ENCODE results near the gene PDPN. TPM values are rescaled to one million over a fixed set of nuclear protein-coding genes. Genes with fewer than 3 reads are reported as not detected.

The PDPN gene
- total RNA-seq, 2 donors from 2014 or later, result 7.5 to 9.9 TPM

DNA sequence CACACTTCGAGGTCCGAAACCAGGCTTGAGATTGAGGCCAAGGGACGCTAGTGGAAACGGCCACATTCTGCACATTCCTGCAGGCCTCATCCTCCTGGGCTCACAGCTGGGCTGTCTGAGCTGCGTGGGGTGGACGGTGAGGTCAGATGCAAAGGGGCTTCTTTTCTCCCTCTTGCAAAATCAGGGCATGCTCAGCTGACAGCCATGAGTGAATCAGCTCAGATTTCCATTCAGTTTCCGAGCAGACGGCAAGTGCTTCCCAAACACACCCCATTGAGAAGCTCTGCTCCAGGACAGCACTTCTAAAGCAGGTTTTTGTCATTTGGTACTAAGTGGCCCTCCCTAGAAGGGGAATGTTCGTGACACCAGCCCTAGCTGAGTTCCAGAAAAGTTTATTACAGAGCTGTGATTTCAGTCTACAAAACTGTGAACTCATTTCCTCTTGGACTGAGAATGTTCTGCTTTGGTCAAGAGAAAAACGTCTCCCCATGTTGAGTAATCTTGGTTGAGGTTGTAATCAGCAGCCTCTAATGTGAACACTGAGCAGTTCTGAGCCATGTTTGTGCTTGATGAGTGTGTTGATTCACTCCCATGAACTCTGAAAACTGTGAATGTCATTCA lies 10.0 kb downstream of the PDPN start:
- peak; percentile 69 for ATAC-seq
- Histone ChIP-seq H3K27me3 (no peaks in the 10 kb centered on the region), H3K27ac (peak overlapping the region in 2 of 4 donors; percentile 4 to 32), H3K36me3 (replicated peaks in 1 of 2; ENCODE audit: insufficient read depth in 1 of 2, low read depth in 2 of 2) (no peaks in the 10 kb centered on the region), H3K9me3 (no peaks in the 10 kb centered on the region), H3K4me1 (no peaks in the 10 kb centered on the region), H3K4me3 (no peak overlapping the region)
- intact Hi-C loops (cut with DNase I), result no loop called here
- 33 to 35% methylated on average over 10 of the region's 10 CpGs for WGBS, 2 donors
- TF ChIP-seq POLR2A (IDR thresholded peaks at IDR 0.05), result no peak
- TF ChIP-seq, protein P1, sequence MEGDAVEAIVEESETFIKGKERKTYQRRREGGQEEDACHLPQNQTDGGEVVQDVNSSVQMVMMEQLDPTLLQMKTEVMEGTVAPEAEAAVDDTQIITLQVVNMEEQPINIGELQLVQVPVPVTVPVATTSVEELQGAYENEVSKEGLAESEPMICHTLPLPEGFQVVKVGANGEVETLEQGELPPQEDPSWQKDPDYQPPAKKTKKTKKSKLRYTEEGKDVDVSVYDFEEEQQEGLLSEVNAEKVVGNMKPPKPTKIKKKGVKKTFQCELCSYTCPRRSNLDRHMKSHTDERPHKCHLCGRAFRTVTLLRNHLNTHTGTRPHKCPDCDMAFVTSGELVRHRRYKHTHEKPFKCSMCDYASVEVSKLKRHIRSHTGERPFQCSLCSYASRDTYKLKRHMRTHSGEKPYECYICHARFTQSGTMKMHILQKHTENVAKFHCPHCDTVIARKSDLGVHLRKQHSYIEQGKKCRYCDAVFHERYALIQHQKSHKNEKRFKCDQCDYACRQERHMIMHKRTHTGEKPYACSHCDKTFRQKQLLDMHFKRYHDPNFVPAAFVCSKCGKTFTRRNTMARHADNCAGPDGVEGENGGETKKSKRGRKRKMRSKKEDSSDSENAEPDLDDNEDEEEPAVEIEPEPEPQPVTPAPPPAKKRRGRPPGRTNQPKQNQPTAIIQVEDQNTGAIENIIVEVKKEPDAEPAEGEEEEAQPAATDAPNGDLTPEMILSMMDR (IDR thresholded peaks at IDR 0.05), result no peak
- peak; percentile 23 to 56 (median 30) for DNase-seq

DNA sequence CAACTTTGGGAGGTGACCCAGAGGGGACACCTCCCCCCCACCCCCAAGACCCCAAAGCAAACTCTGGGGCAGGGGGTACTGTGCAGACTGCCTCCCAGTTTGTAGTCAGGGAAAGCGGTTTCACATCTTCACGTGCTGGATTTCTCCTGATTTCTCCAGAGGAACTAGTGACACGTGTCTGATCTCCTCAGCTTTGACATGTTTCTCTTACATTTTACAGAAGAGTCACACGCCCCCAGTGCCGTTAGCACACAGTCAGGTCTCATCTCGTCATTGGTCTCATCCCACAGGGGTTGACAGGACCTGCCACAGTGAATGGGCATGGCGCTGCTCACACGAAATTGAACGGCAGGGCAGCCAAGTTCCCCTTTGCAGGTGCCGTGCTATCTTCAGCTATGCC lies 11.8 kb downstream of the PDPN start:
- 73 to 74% methylated on average over 10 of the region's 10 CpGs for WGBS, 2 donors
- intact Hi-C loops (cut with DNase I), result no loop called here
- Histone ChIP-seq H3K27me3 (no peaks in the 10 kb centered on the region), H3K4me3 (no peak overlapping the region), H3K9me3 (no peaks in the 10 kb centered on the region), H3K27ac (no peak overlapping the region), H3K36me3 (replicated peaks in 1 of 2; ENCODE audit: insufficient read depth in 1 of 2, low read depth in 2 of 2) (no peaks in the 10 kb centered on the region), H3K4me1 (no peaks in the 10 kb centered on the region)
- DNase-seq (no peak), ATAC-seq (no peak)
- TF ChIP-seq, protein P1 (IDR thresholded peaks at IDR 0.05), result no peak
- TF ChIP-seq POLR2A (IDR thresholded peaks at IDR 0.05), result no peak

DNA sequence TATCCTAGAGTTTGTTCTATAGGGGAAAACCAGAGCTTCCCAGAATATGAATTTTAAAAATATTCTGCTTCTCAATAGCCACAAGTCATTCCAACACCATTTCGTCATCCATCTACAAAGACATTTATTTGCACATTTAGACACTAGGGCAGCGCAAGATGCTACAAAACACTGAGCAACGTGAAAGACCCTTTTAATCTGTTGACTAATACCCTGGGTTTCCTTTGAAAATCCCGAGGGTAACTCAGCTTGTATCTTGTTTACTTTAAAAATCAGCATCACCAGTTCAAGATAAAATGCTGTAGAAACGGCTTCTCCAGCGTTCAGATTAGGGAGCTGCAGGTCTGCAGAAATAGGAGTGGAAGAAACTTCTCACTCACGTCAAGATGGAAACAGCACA lies 13.5 kb downstream of the PDPN start:
- no peak overlapping the region for H3K27ac ChIP-seq
- WGBS, 2 donors, result 25 to 42% methylated on average over 7 of the region's 7 CpGs
- ATAC-seq, result no peak

DNA sequence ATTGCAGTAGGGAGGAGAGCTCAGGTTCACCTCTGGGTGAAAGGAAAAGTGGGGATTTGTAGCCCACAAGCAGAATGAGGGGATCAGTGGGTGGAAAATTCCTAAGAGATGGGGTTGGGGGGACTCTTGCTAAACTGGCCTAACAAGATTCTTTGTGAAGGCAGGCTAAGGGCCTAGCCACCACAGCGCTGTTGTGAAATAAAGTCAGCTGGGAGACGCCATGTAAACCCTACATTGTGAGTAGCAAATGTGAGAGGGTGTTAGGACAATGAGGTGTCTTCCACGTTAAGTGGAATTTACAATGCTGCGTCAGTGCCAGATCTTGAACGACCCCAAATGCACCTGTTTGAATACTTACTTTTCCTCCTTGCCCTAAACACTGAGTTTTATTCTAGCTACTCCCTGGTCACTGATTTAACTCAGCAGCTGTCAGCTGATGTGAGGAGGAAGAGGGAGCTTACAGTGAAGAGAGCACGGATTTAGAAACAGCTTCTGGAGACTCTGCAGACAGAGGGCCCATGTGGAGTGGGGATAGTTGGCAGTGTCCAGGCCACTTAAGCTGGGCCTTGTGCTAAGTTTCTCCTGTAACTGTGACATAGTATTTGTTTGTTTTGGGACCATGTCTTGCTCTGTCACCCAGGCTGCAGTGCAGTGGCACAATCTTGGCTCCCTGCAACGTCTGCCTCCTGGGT lies 17.3 kb downstream of the PDPN start:
- intact Hi-C loops (cut with DNase I), result no loop called here
- Histone ChIP-seq H3K27ac (no peak overlapping the region), H3K4me1 (no peaks in the 10 kb centered on the region), H3K36me3 (replicated peaks in 1 of 2; ENCODE audit: insufficient read depth in 1 of 2, low read depth in 2 of 2) (no peaks in the 10 kb centered on the region), H3K9me3 (no peaks in the 10 kb centered on the region), H3K4me3 (no peak overlapping the region), H3K27me3 (no peaks in the 10 kb centered on the region)
- TF ChIP-seq POLR2A (IDR thresholded peaks at IDR 0.05), result no peak
- TF ChIP-seq, protein P1 (IDR thresholded peaks at IDR 0.05), result no peak
- WGBS, 2 donors, result 72 to 75% methylated on average over 7 of the region's 7 CpGs
- ATAC-seq (no peak), DNase-seq (no peak)

More for the DNA sequence above, 13.5 kb downstream of the PDPN start:
- Histone ChIP-seq H3K4me3 (no peak overlapping the region), H3K27me3 (no peaks in the 10 kb centered on the region), H3K9me3 (no peaks in the 10 kb centered on the region), H3K4me1 (no peaks in the 10 kb centered on the region), H3K36me3 (replicated peaks in 1 of 2; ENCODE audit: insufficient read depth in 1 of 2, low read depth in 2 of 2) (no peaks in the 10 kb centered on the region)
- no peak for DNase-seq
- intact Hi-C loops (cut with DNase I), result no loop called here
- TF ChIP-seq, protein P1 (IDR thresholded peaks at IDR 0.05), result no peak
- TF ChIP-seq POLR2A (IDR thresholded peaks at IDR 0.05), result no peak

Data from body of pancreas (tissue), 4 donors.